K562 (cell line): Measurements from ENCODE around the gene LRFN2. TPM values are rescaled to one million over a fixed set of nuclear protein-coding genes. Genes with fewer than 3 reads are reported as not detected.

Experiments
- ATAC-seq: fragments of 200-7000 bp; cut with Tn5 transposase; 3 replicates; pipeline ENCODE4 v1.9.1; 2020; ENCODE audit warnings: moderate library complexity
- BruUV-seq: library from RNA; stranded (reverse); fragments of 400-500 nt; replicated peaks from 2 replicates; lab custom pipeline; 2021; lab: Mats Ljungman, UMichigan
- CTCF ChIA-PET: fragments of 300-600 bp; formaldehyde crosslinking; extraction: SDS; loops from one replicate; lab custom pipeline; 2021; ENCODE audit warnings: low intra/inter-chr PET ratio; lab: Yijun Ruan, JAX
- POLR2A ChIA-PET: fragments of 300-600, 350-650 bp; sonication (Branson Sonifier 250); formaldehyde crosslinking; extraction: SDS; loops from one replicate; lab custom pipeline; 2021; ENCODE audit warnings: antibody characterized with exemption, inconsistent platforms; lab: Yijun Ruan, JAX
- DNase-seq, 4 experiments: peaks; one replicate each; pipeline versions ENCODE4 v3.0.0 to v3.0.0-alpha.2; 2011 to 2018; ENCODE audit warnings: low spot score in 3 of 4, mixed read lengths in 3 of 4; ENCODE audit errors: extremely low read depth in 1 of 4
- FAIRE-seq: peaks from 2 replicates; lab custom pipeline; 2011; peaks lifted over from hg19 to GRCh38; lab: Jason Lieb, UNC
- H2AFZ ChIP-seq: 2 replicates; pipeline ENCODE4 v1.6.0; 2011; ENCODE audit warnings: low read depth, low read length, control low read depth, inconsistent platforms
- H3K27ac ChIP-seq: fragments of 200-600 bp; 3 replicates; pipeline ENCODE4 v1.8.0; 2011; ENCODE audit warnings: low read depth, mild to moderate bottlenecking, control low read depth, inconsistent platforms, low read length, moderate library complexity, mixed read lengths; ENCODE audit errors: extremely low read depth
- H3K27me3 ChIP-seq, 2 experiments: fragments of 300-600 bp in 1 of 2; 2 replicates in 1 of 2; 3 replicates in 1 of 2; pipeline versions ENCODE4 v1.6.0 to v1.8.0; 2011; ENCODE audit warnings: inconsistent platforms in 2 of 2, low read length in 2 of 2, mild to moderate bottlenecking in 1 of 2, mixed read lengths in 1 of 2, moderate library complexity in 1 of 2; ENCODE audit not compliant: control insufficient read depth in 2 of 2, insufficient read depth in 2 of 2
- H3K36me3 ChIP-seq: fragments of 300-600 bp; 3 replicates; pipeline ENCODE4 v1.8.0; 2011; ENCODE audit warnings: mild to moderate bottlenecking, low read length, inconsistent platforms; ENCODE audit not compliant: control insufficient read depth, insufficient read depth
- H3K4me1 ChIP-seq, 2 experiments: fragments of 200-600 bp in 1 of 2; replicated peaks in 1 of 2; 2 replicates in 1 of 2; 3 replicates in 1 of 2; pipeline versions ENCODE4 v1.5.1 to v1.8.0; 2011; ENCODE audit warnings: inconsistent platforms in 2 of 2, low read length in 2 of 2, mild to moderate bottlenecking in 1 of 2, mixed read lengths in 1 of 2, moderate library complexity in 1 of 2; ENCODE audit not compliant: control insufficient read depth in 2 of 2, insufficient read depth in 2 of 2
- H3K4me2 ChIP-seq: 2 replicates; pipeline ENCODE4 v1.6.1; 2011; ENCODE audit warnings: low read length, control low read depth, inconsistent platforms, mixed read lengths; ENCODE audit not compliant: insufficient read depth
- H3K4me3 ChIP-seq: fragments of 200-600 bp; sonication (generic), shearing (Covaris generic); 2 replicates; pipeline ENCODE4 v1.5.1; 2016; ENCODE audit warnings: control low read depth, inconsistent platforms
- H3K79me2 ChIP-seq: fragments of 200-600 bp; 3 replicates; pipeline ENCODE4 v1.8.0; 2011; ENCODE audit warnings: low read length, inconsistent platforms; ENCODE audit not compliant: control insufficient read depth, insufficient read depth
- H3K9ac ChIP-seq, 2 experiments: 2 replicates each; pipeline versions ENCODE4 v1.6.0 to v1.6.1; 2011; ENCODE audit warnings: low read depth in 2 of 2, low read length in 2 of 2, control low read depth in 1 of 2, inconsistent platforms in 1 of 2, mild to moderate bottlenecking in 1 of 2, mixed read lengths in 1 of 2; ENCODE audit not compliant: insufficient read depth in 1 of 2
- H3K9me1 ChIP-seq: one replicate; pipeline ENCODE4 v1.6.0; 2011; ENCODE audit warnings: inconsistent platforms, mild to moderate bottlenecking, low read length, moderate library complexity; ENCODE audit not compliant: control insufficient read depth, insufficient read depth
- H3K9me3 ChIP-seq: replicated peaks from 2 replicates; pipeline ENCODE4 v1.5.1; 2011; ENCODE audit warnings: low read depth, low read length, inconsistent platforms; ENCODE audit not compliant: control insufficient read depth, insufficient read depth
- H4K20me1 ChIP-seq: replicated peaks from 2 replicates; pipeline ENCODE4 v1.6.1; 2011; ENCODE audit warnings: low read length, inconsistent platforms, mixed read lengths; ENCODE audit not compliant: control insufficient read depth, insufficient read depth
- AFF4 ChIP-seq: sonication (generic); formaldehyde crosslinking; IDR thresholded peaks from 2 replicates; pipeline ENCODE4 v1.8.0; 2023; ENCODE audit warnings: mild to moderate bottlenecking, missing genetic modification reagents
- ATF2 ChIP-seq: sonication (generic); formaldehyde crosslinking; IDR thresholded peaks from 2 replicates; pipeline ENCODE4 v1.8.1; 2022; ENCODE audit warnings: missing genetic modification reagents
- MAX ChIP-seq: sonication (generic); formaldehyde crosslinking; IDR thresholded peaks from 2 replicates; pipeline ENCODE4 v1.9.0; 2022; ENCODE audit warnings: mild to moderate bottlenecking, missing genetic modification reagents
- NFRKB ChIP-seq: fragments of 450-650 bp; IDR thresholded peaks from 2 replicates; pipeline ENCODE4 v1.6.1; 2016; ENCODE audit warnings: low read depth
- POLR2B ChIP-seq: fragments of 450-650 bp; IDR thresholded peaks from 2 replicates; pipeline ENCODE4 v1.6.1; 2018; ENCODE audit warnings: low read depth; ENCODE audit not compliant: partially characterized antibody
- ZBTB2 ChIP-seq: fragments of 450-650 bp; IDR thresholded peaks from 2 replicates; pipeline ENCODE4 v1.6.1; 2016; ENCODE audit warnings: antibody characterized with exemption
- ZNF217 ChIP-seq: sonication (generic); formaldehyde crosslinking; IDR thresholded peaks from 2 replicates; pipeline ENCODE4 v1.8.0; 2022; ENCODE audit warnings: mild to moderate bottlenecking, missing genetic modification reagents
- ZNF395 ChIP-seq: fragments of 200-800 bp; sonication (Bioruptor generic); IDR thresholded peaks from 2 replicates; pipeline ENCODE4 v1.6.1; 2017; ENCODE audit warnings: missing genetic modification characterization, missing compliant biosample characterization
- ZNF696 ChIP-seq: fragments of 250-450 bp; sonication (Bioruptor Pico); conservative IDR thresholded peaks from 2 replicates; pipeline ENCODE4 v1.4.0; 2020; ENCODE audit warnings: mild to moderate bottlenecking, moderate library complexity
- ZNF77 ChIP-seq: fragments of 250-450 bp; sonication (Bioruptor Pico); IDR thresholded peaks from 2 replicates; pipeline ENCODE4 v1.5.0; 2020
- WGBS: fragments of 100-300 bp; shearing (Covaris generic); methylation state at CpG from one replicate; pipeline ENCODE4 v1.1.6; 2016; ENCODE audit warnings: low coverage, mixed read lengths; ENCODE audit not compliant: insufficient coverage; ENCODE audit errors: missing lambda C conversion rate; 5-methylcytosine and 5-hydroxymethylcytosine counted together
- in situ Hi-C: fragments of 300-500 bp; cut with MboI; formaldehyde crosslinking; loops from 4 replicates; pipeline ENCODE4 v1.15.0; 2018; ENCODE audit warnings: inconsistent platforms, mixed read lengths
- intact Hi-C: fragments of 100-400 bp; cut with micrococcal nuclease; formaldehyde crosslinking; loops from 2 replicates; pipeline ENCODE4 v1.14.2; 2022
- polyA plus RNA-seq, 8 experiments: library from polyadenylated mRNA; depleted of rRNA in 4 of 8; stranded (reverse) in 5 of 8; unstranded in 3 of 8; fragments of >200 nt; fragmentation: Nextera tagmentation in 2 of 8; fragmentation: Illumina TruSeq in 1 of 8; extraction: Ambion mirVana in 2 of 8; extraction: Trizol in 1 of 8; gene quantifications; 2 replicates each; pipeline versions ENCODE4 v1.2.1 to v1.2.3, GENCODE V29; 2011 to 2014; ENCODE audit warnings: inconsistent platforms in 1 of 8, missing spikeins in 1 of 8
- total RNA-seq, 7 experiments: library from RNA; depleted of rRNA in 6 of 7; stranded (reverse); fragments of >200 nt in 6 of 7; fragmentation: Illumina TruSeq in 2 of 7; extraction: Trizol in 2 of 7; gene quantifications; 2 replicates each; pipeline versions ENCODE4 v1.2.1 to v1.2.3, GENCODE V29; 2011 to 2021; ENCODE audit warnings: low replicate concordance in 1 of 7

Gene LRFN2
- total and polyA plus RNA-seq, 9 of the 15 experiments (the other 6 are each of a cell fraction or from before 2014, with no cell fraction given): not detected

- intact Hi-C loops: no loop called here
These were observed 81.9 kb downstream of the LRFN2 start for GRCh38 chr6:40505191-40505810.

More at GRCh38 chr6:40505191-40505810, 81.9 kb downstream of the LRFN2 start:
- POLR2A ChIA-PET: interaction anchor here (0.8 kb wide), 1 partner anchor 24 kb away, joined by 3 read pairs; no protein-coding TSS in a partner anchor
- H2AFZ ChIP-seq: no peak overlapping the region
- TF ChIP-seq ZBTB2 (no peak), ZNF217 (CRISPR knock-in tag) (no peak), ZNF395 (CRISPR knock-in tag) (no peak), ZNF696 (CRISPR knock-in tag) (no peak), AFF4 (CRISPR knock-in tag) (no peak), POLR2B (no peak), MAX (CRISPR knock-in tag) (no peak), ZNF77 (no peak), ATF2 (no peak), NFRKB (no peak)
- TF ChIP-seq, all 486 proteins: peak for 0
- no TSS peak for BruUV-seq
- Histone ChIP-seq H3K36me3 (no peaks in the 10 kb centered on the region), H3K79me2 (no peaks in the 10 kb centered on the region), H3K9me1 (no peaks in the 10 kb centered on the region), H3K9ac (no peak overlapping the region), H4K20me1 (peaks cover 10% of the 10 kb centered on the region), H3K4me1 (no peaks in the 10 kb centered on the region), H3K4me2 (no peak overlapping the region), H3K9me3 (no peaks in the 10 kb centered on the region), H3K27ac (no peak overlapping the region), H3K4me3 (no peak overlapping the region), H3K27me3 (peaks cover 10 to 45% of the 10 kb centered on the region in 2 experiments; a peak in 4 of 5 replicates)
- FAIRE-seq (no peak), DNase-seq (no peak), ATAC-seq (no peak)
- 3% methylated on average over 12 of the region's 12 CpGs for WGBS
- in situ Hi-C loops: no loop called here
- CTCF ChIA-PET: no interaction called here
